Germinal center (tissue), 1 donor: ENCODE data around the gene KRTAP10-8.
"Not testable (repeated sequence)": the region's sequence is repeated elsewhere in the genome, so short reads cannot be mapped to it uniquely, and the experiment has no call there.

Experiments used
- DNase-seq: peaks from one replicate; pipeline ENCODE4 v3.0.0; 2012; ENCODE audit warnings: mixed read lengths, low spot score

Gene KRTAP10-8

GRCh38 chr21:44612029-44612486, at the start of gene KRTAP10-8:
TSS of gene KRTAP10-8 (plus strand) at chr21:44612079. CDS start at chr21:44612101, 22 bp downstream.
- DNase-seq, result no peak

- DNase-seq, result no peak
These were observed 47.8 kb upstream of the KRTAP10-8 start for GRCh38 chr21:44564099-44564498.

GRCh38 chr21:44564886-44565598, 46.8 kb upstream of the KRTAP10-8 start:
- DNase-seq, result no peak

- DNase-seq, result no peak
These were observed 45.5 kb upstream of the KRTAP10-8 start for GRCh38 chr21:44566403-44566802.

GRCh38 chr21:44567481-44568171, 44.3 kb upstream of the KRTAP10-8 start:
- DNase-seq, result no peak

GRCh38 chr21:44568261-44568660, 43.6 kb upstream of the KRTAP10-8 start:
- no peak for DNase-seq

GRCh38 chr21:44568667-44569556, 43.0 kb upstream of the KRTAP10-8 start:
- no peak for DNase-seq

GRCh38 chr21:44569861-44570517, 41.9 kb upstream of the KRTAP10-8 start:
- DNase-seq, result no peak

GRCh38 chr21:44571296-44571695, 40.6 kb upstream of the KRTAP10-8 start:
- DNase-seq, result no peak

GRCh38 chr21:44571844-44572782, 39.8 kb upstream of the KRTAP10-8 start:
- DNase-seq, result no peak

- no peak for DNase-seq
These were observed 38.8 kb upstream of the KRTAP10-8 start for GRCh38 chr21:44572959-44573583.

GRCh38 chr21:44573630-44574456, 38.0 kb upstream of the KRTAP10-8 start, which contains the start of gene KRTAP10-4:
TSS of gene KRTAP10-4 (plus strand) at chr21:44573729. CDS start at chr21:44573759, 30 bp downstream.
- DNase-seq, result not testable (repeated sequence)

GRCh38 chr21:44574457-44575306, 37.2 kb upstream of the KRTAP10-8 start:
- no peak for DNase-seq

GRCh38 chr21:44575307-44576024, 36.4 kb upstream of the KRTAP10-8 start:
- DNase-seq, result no peak

GRCh38 chr21:44576025-44576420, 35.9 kb upstream of the KRTAP10-8 start:
- no peak for DNase-seq

GRCh38 chr21:44578371-44579055, 33.4 kb upstream of the KRTAP10-8 start:
- no peak for DNase-seq
